Renal cortical epithelial cell (primary cell): ENCODE data around the gene LRRC8B. TPM values are rescaled to one million over a fixed set of nuclear protein-coding genes. Genes with fewer than 3 reads are reported as not detected.
"Not testable (repeated sequence)": the region's sequence is repeated elsewhere in the genome, so short reads cannot be mapped to it uniquely, and the experiment has no call there.

Experiments
- DNase-seq: peaks from one replicate; pipeline ENCODE4 v3.0.0-alpha.2; 2011; ENCODE audit warnings: low read depth
- total RNA-seq: library from RNA; depleted of rRNA; stranded (reverse); fragments of >200 nt; gene quantifications from 2 replicates; pipeline ENCODE4 v1.2.3, GENCODE V29; 2014

Gene LRRC8B
- total RNA-seq, 1 donor from 2014 or later, result 4.4 TPM

GRCh38 chr1:89584211-89584610, 59.6 kb downstream of the LRRC8B start:
- DNase-seq, result no peak

- no peak for DNase-seq
These were observed 60.2 kb downstream of the LRRC8B start for GRCh38 chr1:89584781-89585180.

- peak; percentile 70 for DNase-seq
These were observed 63.1 kb downstream of the LRRC8B start for GRCh38 chr1:89587729-89588161.

- DNase-seq, result no peak
These were observed 63.9 kb downstream of the LRRC8B start for GRCh38 chr1:89588480-89588879.

GRCh38 chr1:89589515-89589914, 64.9 kb downstream of the LRRC8B start:
- no peak for DNase-seq

- no peak for DNase-seq
These were observed 65.9 kb downstream of the LRRC8B start for GRCh38 chr1:89590341-89591080.

- DNase-seq, result not testable (repeated sequence)
These were observed 68.3 kb downstream of the LRRC8B start for GRCh38 chr1:89592861-89593302.

GRCh38 chr1:89594096-89594740, 69.6 kb downstream of the LRRC8B start:
- no peak for DNase-seq

- DNase-seq, result no peak
These were observed 72.1 kb downstream of the LRRC8B start for GRCh38 chr1:89596698-89597097.

GRCh38 chr1:89598450-89599331, 74.1 kb downstream of the LRRC8B start:
- no peak for DNase-seq

- DNase-seq, result no peak
These were observed 74.7 kb downstream of the LRRC8B start for GRCh38 chr1:89599332-89599630.

GRCh38 chr1:89600451-89601224, 76.0 kb downstream of the LRRC8B start:
- DNase-seq, result no peak

- DNase-seq, result no peak
These were observed 78.3 kb downstream of the LRRC8B start for GRCh38 chr1:89602871-89603404.

GRCh38 chr1:89603651-89604413, 79.2 kb downstream of the LRRC8B start:
- DNase-seq, result peak; percentile 56

- DNase-seq, result no peak
These were observed 79.7 kb downstream of the LRRC8B start for GRCh38 chr1:89604414-89604735.

- peak; percentile 99 for DNase-seq
These were observed 81.1 kb downstream of the LRRC8B start for GRCh38 chr1:89605692-89606091.

- peak; percentile 90 for DNase-seq
These were observed 81.8 kb downstream of the LRRC8B start for GRCh38 chr1:89606227-89606980.

- no peak for DNase-seq
These were observed 82.5 kb downstream of the LRRC8B start for GRCh38 chr1:89607156-89607555.

GRCh38 chr1:89607586-89608318, 83.1 kb downstream of the LRRC8B start:
- DNase-seq, result no peak
